Measurements from ENCODE around the gene HOXA11.
A peak's percentile ranks its signal among the peaks of the same experiment; 100 is the strongest.

The HOXA11 gene

GRCh38 chr7:27205325-27206280, 20.6 kb upstream of the HOXA11 start:
- H3K9me3 ChIP-seq (ENCODE audit: control insufficient read depth, insufficient read depth, low read length) = no peaks in the 10 kb centered on the region
- H3K36me3 ChIP-seq (ENCODE audit: control insufficient read depth, low read length) = no peaks in the 10 kb centered on the region
- no peaks in the 10 kb centered on the region for H3F3A ChIP-seq (ENCODE audit: control insufficient read depth, insufficient read depth)
- H3K4me3 ChIP-seq (ENCODE audit: low read length) = no peak overlapping the region
- no peaks in the 10 kb centered on the region for H3K9me2 ChIP-seq (replicated peaks; ENCODE audit: control insufficient read depth, low read length)
- no peak overlapping the region for H3K4me2 ChIP-seq (ENCODE audit: low read length)
- peaks cover 13% of the 10 kb centered on the region for H3K4me1 ChIP-seq (ENCODE audit: control insufficient read depth, low read length)
- TF ChIP-seq CTCF (IDR thresholded peaks at IDR 0.05; ENCODE audit: low read depth, low read length, poor library complexity, severe bottlenecking) (no peak), EZH2phosphoT487 (IDR thresholded peaks at IDR 0.05; ENCODE audit: borderline replicate concordance, low read length) (0 out of 2 replicates have a peak, but pooled peaks have one; percentile 50)
- H3K27me3 ChIP-seq (ENCODE audit: control insufficient read depth, low read length) = peaks cover 91% of the 10 kb centered on the region
- H3K79me2 ChIP-seq (ENCODE audit: control insufficient read depth, low read length) = no peaks in the 10 kb centered on the region
- peaks cover 2% of the 10 kb centered on the region; the same call in 1 of the 2 replicates for H4K20me1 ChIP-seq (ENCODE audit: control insufficient read depth, insufficient read depth, low read depth, low read length)
- H3K27ac ChIP-seq (ENCODE audit: low read depth, low read length) = no peak overlapping the region

GRCh38 chr7:27204851-27205322, 19.9 kb upstream of the HOXA11 start:
- H3K4me2 ChIP-seq (ENCODE audit: low read length) = no peak overlapping the region
- peaks cover 4% of the 10 kb centered on the region; the same call in 1 of the 2 replicates for H4K20me1 ChIP-seq (ENCODE audit: control insufficient read depth, insufficient read depth, low read depth, low read length)
- no peaks in the 10 kb centered on the region for H3K9me2 ChIP-seq (replicated peaks; ENCODE audit: control insufficient read depth, low read length)
- H3K4me3 ChIP-seq (ENCODE audit: low read length) = no peak overlapping the region
- no peak overlapping the region for H3K27ac ChIP-seq (ENCODE audit: low read depth, low read length)
- TF ChIP-seq CTCF (IDR thresholded peaks at IDR 0.05; ENCODE audit: low read depth, low read length, poor library complexity, severe bottlenecking) (no peak), EZH2phosphoT487 (IDR thresholded peaks at IDR 0.05; ENCODE audit: borderline replicate concordance, low read length) (no peak)
- H3F3A ChIP-seq (ENCODE audit: control insufficient read depth, insufficient read depth) = no peaks in the 10 kb centered on the region
- H3K36me3 ChIP-seq (ENCODE audit: control insufficient read depth, low read length) = no peaks in the 10 kb centered on the region
- peaks cover 15% of the 10 kb centered on the region for H3K4me1 ChIP-seq (ENCODE audit: control insufficient read depth, low read length)
- H3K9me3 ChIP-seq (ENCODE audit: control insufficient read depth, insufficient read depth, low read length) = no peaks in the 10 kb centered on the region
- H3K79me2 ChIP-seq (ENCODE audit: control insufficient read depth, low read length) = no peaks in the 10 kb centered on the region
- H3K27me3 ChIP-seq (ENCODE audit: control insufficient read depth, low read length) = peaks cover 91% of the 10 kb centered on the region

- no peaks in the 10 kb centered on the region for H3F3A ChIP-seq (ENCODE audit: control insufficient read depth, insufficient read depth)
- no peak overlapping the region for H3K4me3 ChIP-seq (ENCODE audit: low read length)
- H3K27ac ChIP-seq (ENCODE audit: low read depth, low read length) = no peak overlapping the region
- TF ChIP-seq EZH2phosphoT487 (IDR thresholded peaks at IDR 0.05; ENCODE audit: borderline replicate concordance, low read length) = no peak
- no peak for TF ChIP-seq CTCF (IDR thresholded peaks at IDR 0.05; ENCODE audit: low read depth, low read length, poor library complexity, severe bottlenecking)
- H4K20me1 ChIP-seq (ENCODE audit: control insufficient read depth, insufficient read depth, low read depth, low read length) = peaks cover 4% of the 10 kb centered on the region; the same call in 1 of the 2 replicates
- no peaks in the 10 kb centered on the region for H3K9me2 ChIP-seq (replicated peaks; ENCODE audit: control insufficient read depth, low read length)
- H3K4me2 ChIP-seq (ENCODE audit: low read length) = no peak overlapping the region
- H3K79me2 ChIP-seq (ENCODE audit: control insufficient read depth, low read length) = no peaks in the 10 kb centered on the region
- H3K4me1 ChIP-seq (ENCODE audit: control insufficient read depth, low read length) = peaks cover 15% of the 10 kb centered on the region
- no peaks in the 10 kb centered on the region for H3K9me3 ChIP-seq (ENCODE audit: control insufficient read depth, insufficient read depth, low read length)
- peaks cover 88% of the 10 kb centered on the region for H3K27me3 ChIP-seq (ENCODE audit: control insufficient read depth, low read length)
- no peaks in the 10 kb centered on the region for H3K36me3 ChIP-seq (ENCODE audit: control insufficient read depth, low read length)
Observed at GRCh38 chr7:27203964-27204594, 19.0 kb upstream of the HOXA11 start.

All from DOHH2 (cell line).